ENCODE data around the gene TBC1D10B.

DNA sequence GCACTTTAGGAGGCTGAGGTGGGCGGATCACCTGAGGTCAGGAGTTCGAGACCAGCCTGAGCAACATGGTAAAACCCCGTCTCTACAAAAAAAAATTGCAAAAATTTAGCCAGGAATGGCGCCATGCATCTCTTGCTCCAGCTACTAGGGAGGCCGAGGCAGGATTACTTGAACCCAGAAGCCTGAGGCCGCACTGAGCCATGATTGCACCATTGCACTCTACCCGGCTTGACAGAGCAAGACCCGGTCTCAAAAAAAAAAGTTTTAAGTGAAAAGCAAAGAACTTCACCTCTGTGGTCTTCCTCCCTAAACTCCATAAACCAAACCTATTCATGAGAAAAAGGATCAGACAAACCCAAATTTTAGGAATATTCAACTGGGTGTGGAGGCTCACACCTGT is 22.2 kb downstream of the TBC1D10B start:
- TF ChIP-seq, protein P1, sequence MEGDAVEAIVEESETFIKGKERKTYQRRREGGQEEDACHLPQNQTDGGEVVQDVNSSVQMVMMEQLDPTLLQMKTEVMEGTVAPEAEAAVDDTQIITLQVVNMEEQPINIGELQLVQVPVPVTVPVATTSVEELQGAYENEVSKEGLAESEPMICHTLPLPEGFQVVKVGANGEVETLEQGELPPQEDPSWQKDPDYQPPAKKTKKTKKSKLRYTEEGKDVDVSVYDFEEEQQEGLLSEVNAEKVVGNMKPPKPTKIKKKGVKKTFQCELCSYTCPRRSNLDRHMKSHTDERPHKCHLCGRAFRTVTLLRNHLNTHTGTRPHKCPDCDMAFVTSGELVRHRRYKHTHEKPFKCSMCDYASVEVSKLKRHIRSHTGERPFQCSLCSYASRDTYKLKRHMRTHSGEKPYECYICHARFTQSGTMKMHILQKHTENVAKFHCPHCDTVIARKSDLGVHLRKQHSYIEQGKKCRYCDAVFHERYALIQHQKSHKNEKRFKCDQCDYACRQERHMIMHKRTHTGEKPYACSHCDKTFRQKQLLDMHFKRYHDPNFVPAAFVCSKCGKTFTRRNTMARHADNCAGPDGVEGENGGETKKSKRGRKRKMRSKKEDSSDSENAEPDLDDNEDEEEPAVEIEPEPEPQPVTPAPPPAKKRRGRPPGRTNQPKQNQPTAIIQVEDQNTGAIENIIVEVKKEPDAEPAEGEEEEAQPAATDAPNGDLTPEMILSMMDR (IDR thresholded peaks at IDR 0.05): no peak
- TF ChIP-seq POLR2A (IDR thresholded peaks at IDR 0.05): no peak

All from adrenal gland (tissue), 5 donors.